Hepatocyte (in vitro differentiated cells): ENCODE measurements around the gene PRSS53. TPM values are rescaled to one million over a fixed set of nuclear protein-coding genes. Genes with fewer than 3 reads are reported as not detected.

Experiments used
- DNase-seq: peaks from one replicate; pipeline ENCODE4 v3.0.0-alpha.2; 2016; ENCODE audit warnings: low spot score
- H2AFZ ChIP-seq: fragments of 200-600 bp; sonication (generic); 2 replicates; pipeline ENCODE4 v1.6.0; 2016; ENCODE audit warnings: antibody characterized with exemption, mild to moderate bottlenecking
- H3K27ac ChIP-seq: fragments of 200-600 bp; sonication (generic); 2 replicates; pipeline ENCODE4 v1.5.1; 2016; ENCODE audit warnings: mild to moderate bottlenecking
- H3K27me3 ChIP-seq: fragments of 200-600 bp; sonication (generic); 2 replicates; pipeline ENCODE4 v1.6.1; 2016
- H3K36me3 ChIP-seq: fragments of 200-600 bp; sonication (generic); replicated peaks from 2 replicates; pipeline ENCODE4 v1.5.1; 2016; ENCODE audit warnings: low read depth; ENCODE audit not compliant: insufficient read depth
- H3K4me1 ChIP-seq: fragments of 200-600 bp; sonication (generic); 2 replicates; pipeline ENCODE4 v1.5.1; 2016; ENCODE audit warnings: mild to moderate bottlenecking, moderate library complexity; ENCODE audit not compliant: insufficient read depth
- H3K4me2 ChIP-seq: fragments of 200-600 bp; sonication (generic); 2 replicates; pipeline ENCODE4 v1.6.0; 2016
- H3K4me3 ChIP-seq: fragments of 200-600 bp; sonication (generic); 2 replicates; pipeline ENCODE4 v1.5.1; 2016; ENCODE audit warnings: mild to moderate bottlenecking
- H3K79me2 ChIP-seq: fragments of 200-600 bp; sonication (generic); 2 replicates; pipeline ENCODE4 v1.6.0; 2017; ENCODE audit warnings: mild to moderate bottlenecking
- H3K9me2 ChIP-seq: fragments of 200-600 bp; sonication (generic); replicated peaks from 2 replicates; pipeline ENCODE4 v1.6.0; 2017; ENCODE audit warnings: mild to moderate bottlenecking; ENCODE audit not compliant: insufficient read depth
- H3K9me3 ChIP-seq: fragments of 200-600 bp; sonication (generic); 2 replicates; pipeline ENCODE4 v1.5.1; 2016; ENCODE audit warnings: low read depth, mild to moderate bottlenecking
- H4K20me1 ChIP-seq: fragments of 200-600 bp; sonication (generic); 2 replicates; pipeline ENCODE4 v1.6.0; 2016; ENCODE audit warnings: mild to moderate bottlenecking; ENCODE audit not compliant: insufficient read depth, poor library complexity, severe bottlenecking
- CTCF ChIP-seq: fragments of 200-600 bp; sonication (generic); IDR thresholded peaks from 2 replicates; pipeline ENCODE4 v1.5.1; 2016; ENCODE audit warnings: antibody characterized with exemption, mild to moderate bottlenecking; ENCODE audit not compliant: poor library complexity
- EZH2 ChIP-seq: fragments of 200-600 bp; sonication (generic); IDR thresholded peaks from 2 replicates; pipeline ENCODE4 v1.6.1; 2016; ENCODE audit warnings: antibody characterized with exemption, mild to moderate bottlenecking, borderline replicate concordance
- EZH2phosphoT487 ChIP-seq: fragments of 200-600 bp; sonication (generic); IDR thresholded peaks from one replicate; pipeline ENCODE4 v1.6.1; 2018; ENCODE audit warnings: antibody characterized with exemption, mild to moderate bottlenecking, low read depth, moderate library complexity; ENCODE audit not compliant: unreplicated experiment, severe bottlenecking
- WGBS: methylation state at CpG from one replicate; pipeline ENCODE4 v1.1.6; 2016; ENCODE audit warnings: low lambda C conversion rate; ENCODE audit errors: missing lambda C conversion rate; 5-methylcytosine and 5-hydroxymethylcytosine counted together
- polyA plus RNA-seq: library from polyadenylated mRNA; unstranded; fragments of >200 nt; fragmentation: Nextera tagmentation; extraction: Ambion mirVana; gene quantifications from 2 replicates; pipeline ENCODE4 v1.2.1, GENCODE V29; 2016
- total RNA-seq: library from RNA; depleted of rRNA; stranded (reverse); fragments of >200 nt; gene quantifications from 2 replicates; pipeline ENCODE4 v1.2.3, GENCODE V29; 2014

Gene PRSS53
- total and polyA plus RNA-seq, 2 experiments from 2014 or later, result 0.39 to 2.2 TPM

GRCh38 chr16:31093132-31093703, 4.5 kb upstream of the PRSS53 start:
- Histone ChIP-seq H3K9me2 (no peaks in the 10 kb centered on the region), H3K9me3 (no peaks in the 10 kb centered on the region), H3K4me2 (peak overlapping the region; percentile 93), H3K36me3 (no peaks in the 10 kb centered on the region), H4K20me1 (no peaks in the 10 kb centered on the region), H3K4me3 (no peak overlapping the region), H3K4me1 (no peaks in the 10 kb centered on the region), H3K27ac (no peak overlapping the region), H3K79me2 (peaks cover 14% of the 10 kb centered on the region), H2AFZ (no peak overlapping the region), H3K27me3 (no peaks in the 10 kb centered on the region)
- TF ChIP-seq EZH2, result no peak
- no peak for TF ChIP-seq EZH2phosphoT487
- no peak for TF ChIP-seq CTCF
- peak; percentile 47 for DNase-seq
- WGBS, result 28% methylated on average over 12 of the region's 17 CpGs

DNA sequence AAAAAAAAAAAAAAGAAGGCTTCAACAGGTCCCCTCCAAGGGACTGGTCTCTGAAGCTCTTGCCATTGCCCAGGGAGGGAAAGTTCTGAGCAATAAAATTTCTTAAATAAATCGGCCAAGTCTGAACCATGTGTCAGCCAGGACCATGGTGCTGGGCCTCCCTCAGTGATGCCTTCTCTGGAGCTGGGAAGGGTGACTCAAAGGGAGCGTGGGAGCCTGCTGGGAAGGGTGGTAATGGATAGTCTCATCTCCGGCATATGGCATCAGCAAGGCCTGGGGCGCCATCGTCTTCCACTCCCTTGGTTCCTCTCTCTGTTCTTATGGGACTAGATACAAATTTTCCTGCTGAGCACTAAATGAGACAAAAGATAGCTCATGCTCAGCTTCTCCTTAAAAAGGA, 3.6 kb upstream of the PRSS53 start:
- peak; percentile 5 for DNase-seq
- Histone ChIP-seq H3K36me3 (no peaks in the 10 kb centered on the region), H3K27ac (no peak overlapping the region), H4K20me1 (no peaks in the 10 kb centered on the region), H3K4me2 (no peak overlapping the region), H3K79me2 (peaks cover 14% of the 10 kb centered on the region), H3K4me1 (no peaks in the 10 kb centered on the region), H3K4me3 (no peak overlapping the region), H2AFZ (no peak overlapping the region), H3K9me2 (no peaks in the 10 kb centered on the region), H3K9me3 (no peaks in the 10 kb centered on the region), H3K27me3 (no peaks in the 10 kb centered on the region)
- 94% methylated on average over 5 of the region's 5 CpGs for WGBS
- no peak for TF ChIP-seq CTCF
- no peak for TF ChIP-seq EZH2phosphoT487
- TF ChIP-seq EZH2, result no peak

GRCh38 chr16:31090540-31090939, 1.8 kb upstream of the PRSS53 start:
- Histone ChIP-seq H3K4me2 (no peak overlapping the region), H2AFZ (no peak overlapping the region), H3K4me1 (no peaks in the 10 kb centered on the region), H3K9me3 (no peaks in the 10 kb centered on the region), H3K4me3 (no peak overlapping the region), H3K79me2 (peaks cover 14% of the 10 kb centered on the region), H3K27me3 (no peaks in the 10 kb centered on the region), H3K27ac (no peak overlapping the region), H4K20me1 (no peaks in the 10 kb centered on the region), H3K36me3 (no peaks in the 10 kb centered on the region), H3K9me2 (no peaks in the 10 kb centered on the region)
- WGBS, result 96% methylated on average over 2 of the region's 2 CpGs
- peak; percentile 8 for DNase-seq
- TF ChIP-seq EZH2phosphoT487, result no peak
- no peak for TF ChIP-seq EZH2
- TF ChIP-seq CTCF, result no peak
